ENCODE data around the gene ST8SIA5. TPM values are rescaled to one million over a fixed set of nuclear protein-coding genes. Genes with fewer than 3 reads are reported as not detected.

ST8SIA5 gene
- polyA plus RNA-seq, 1 of the 3 experiments (the other 2 are of a cell fraction) = 0.08 TPM

DNA sequence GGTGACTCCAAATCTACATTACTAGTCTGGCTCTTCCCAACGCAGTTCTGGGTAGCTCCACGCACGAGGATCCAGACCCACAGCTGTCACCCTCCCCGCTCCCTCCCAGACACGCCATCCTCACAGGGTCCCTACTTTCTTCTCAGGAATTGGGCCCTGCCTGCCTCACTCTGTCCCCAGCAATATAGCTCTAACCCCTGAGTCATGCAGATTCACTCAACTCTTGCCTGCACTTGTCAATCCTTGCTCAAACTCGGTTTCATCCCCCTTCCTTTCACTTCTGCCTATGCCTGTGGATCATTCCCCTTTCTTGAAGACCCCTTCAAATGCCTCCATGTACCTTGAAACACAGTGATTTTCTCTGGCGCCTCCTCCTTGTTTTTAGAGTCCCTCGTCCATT lies 5.0 kb downstream of the ST8SIA5 start:
- Histone ChIP-seq H3K9me2 (no peaks in the 10 kb centered on the region), H3K4me1 (ENCODE audit: control insufficient read depth in 1 of 2, insufficient read depth in 2 of 2, low read depth in 1 of 2, low read length in 1 of 2) (peaks cover 0 to under 1% of the 10 kb centered on the region in 2 experiments; a peak in 1 of 4 replicates), H3K4me2 (no peak overlapping the region), H3F3A (replicated peaks; ENCODE audit: insufficient read depth) (no peaks in the 10 kb centered on the region), H3K27ac (ENCODE audit: low read depth in 2 of 2, low read length in 1 of 2) (no peak overlapping the region), H4K20me1 (ENCODE audit: insufficient read depth) (no peaks in the 10 kb centered on the region), H3K4me3 (ENCODE audit: low read depth in 2 of 2, low read length in 1 of 2) (no peak overlapping the region), H3K36me3 (replicated peaks in 1 of 2; ENCODE audit: control insufficient read depth in 1 of 2, insufficient read depth in 2 of 2, low read length in 1 of 2) (no peaks in the 10 kb centered on the region), H3K9me3 (no peaks in the 10 kb centered on the region), H3K27me3 (ENCODE audit: insufficient read depth) (peaks cover 19% of the 10 kb centered on the region), H3K79me2 (ENCODE audit: insufficient read depth) (no peaks in the 10 kb centered on the region), H3K9ac (no peak overlapping the region), H2AFZ (ENCODE audit: low read depth) (no peak overlapping the region)
- WGBS (ENCODE audit: low lambda C conversion rate) = 58% methylated on average over 8 of the region's 8 CpGs
- ChIA-PET CTCF (no interaction called here), POLR2A (no interaction called here)
- TF ChIP-seq YY1 (IDR thresholded peaks at IDR 0.05; ENCODE audit: low read depth) (no peak), GABPA (IDR thresholded peaks at IDR 0.05; ENCODE audit: low read depth) (no peak), GATA2 (CRISPR knock-in tag; IDR thresholded peaks at IDR 0.05) (no peak), SMC3 (IDR thresholded peaks at IDR 0.05; ENCODE audit: low read depth, low read length) (no peak), TAF1 (IDR thresholded peaks at IDR 0.05; ENCODE audit: borderline replicate concordance, low read depth, low read length) (no peak), EZH2phosphoT487 (IDR thresholded peaks at IDR 0.05; ENCODE audit: borderline replicate concordance, low read depth) (no peak), RAD21 (IDR thresholded peaks at IDR 0.05; ENCODE audit: low read length) (no peak), FOSL2 (IDR thresholded peaks at IDR 0.05; ENCODE audit: borderline replicate concordance, low read depth) (no peak), FOXJ3 (CRISPR knock-in tag; IDR thresholded peaks at IDR 0.05) (no peak), TEAD4 (IDR thresholded peaks at IDR 0.05; ENCODE audit: borderline replicate concordance, insufficient read depth) (no peak), POLR2AphosphoS5 (IDR thresholded peaks at IDR 0.05; ENCODE audit: low read depth, low read length) (no peak)
- TF ChIP-seq, protein P1, sequence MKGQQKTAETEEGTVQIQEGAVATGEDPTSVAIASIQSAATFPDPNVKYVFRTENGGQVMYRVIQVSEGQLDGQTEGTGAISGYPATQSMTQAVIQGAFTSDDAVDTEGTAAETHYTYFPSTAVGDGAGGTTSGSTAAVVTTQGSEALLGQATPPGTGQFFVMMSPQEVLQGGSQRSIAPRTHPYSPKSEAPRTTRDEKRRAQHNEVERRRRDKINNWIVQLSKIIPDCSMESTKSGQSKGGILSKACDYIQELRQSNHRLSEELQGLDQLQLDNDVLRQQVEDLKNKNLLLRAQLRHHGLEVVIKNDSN (IDR thresholded peaks at IDR 0.05; ENCODE audit: borderline replicate concordance, low read depth) = no peak
- TF ChIP-seq, protein P2, sequence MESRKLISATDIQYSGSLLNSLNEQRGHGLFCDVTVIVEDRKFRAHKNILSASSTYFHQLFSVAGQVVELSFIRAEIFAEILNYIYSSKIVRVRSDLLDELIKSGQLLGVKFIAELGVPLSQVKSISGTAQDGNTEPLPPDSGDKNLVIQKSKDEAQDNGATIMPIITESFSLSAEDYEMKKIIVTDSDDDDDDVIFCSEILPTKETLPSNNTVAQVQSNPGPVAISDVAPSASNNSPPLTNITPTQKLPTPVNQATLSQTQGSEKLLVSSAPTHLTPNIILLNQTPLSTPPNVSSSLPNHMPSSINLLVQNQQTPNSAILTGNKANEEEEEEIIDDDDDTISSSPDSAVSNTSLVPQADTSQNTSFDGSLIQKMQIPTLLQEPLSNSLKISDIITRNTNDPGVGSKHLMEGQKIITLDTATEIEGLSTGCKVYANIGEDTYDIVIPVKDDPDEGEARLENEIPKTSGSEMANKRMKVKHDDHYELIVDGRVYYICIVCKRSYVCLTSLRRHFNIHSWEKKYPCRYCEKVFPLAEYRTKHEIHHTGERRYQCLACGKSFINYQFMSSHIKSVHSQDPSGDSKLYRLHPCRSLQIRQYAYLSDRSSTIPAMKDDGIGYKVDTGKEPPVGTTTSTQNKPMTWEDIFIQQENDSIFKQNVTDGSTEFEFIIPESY (IDR thresholded peaks at IDR 0.05; ENCODE audit: borderline replicate concordance, low read depth) = no peak
- TF ChIP-seq, protein P3, sequence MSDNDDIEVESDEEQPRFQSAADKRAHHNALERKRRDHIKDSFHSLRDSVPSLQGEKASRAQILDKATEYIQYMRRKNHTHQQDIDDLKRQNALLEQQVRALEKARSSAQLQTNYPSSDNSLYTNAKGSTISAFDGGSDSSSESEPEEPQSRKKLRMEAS (IDR thresholded peaks at IDR 0.05; ENCODE audit: low read depth) = no peak
- no peak for DNase-seq

DNA sequence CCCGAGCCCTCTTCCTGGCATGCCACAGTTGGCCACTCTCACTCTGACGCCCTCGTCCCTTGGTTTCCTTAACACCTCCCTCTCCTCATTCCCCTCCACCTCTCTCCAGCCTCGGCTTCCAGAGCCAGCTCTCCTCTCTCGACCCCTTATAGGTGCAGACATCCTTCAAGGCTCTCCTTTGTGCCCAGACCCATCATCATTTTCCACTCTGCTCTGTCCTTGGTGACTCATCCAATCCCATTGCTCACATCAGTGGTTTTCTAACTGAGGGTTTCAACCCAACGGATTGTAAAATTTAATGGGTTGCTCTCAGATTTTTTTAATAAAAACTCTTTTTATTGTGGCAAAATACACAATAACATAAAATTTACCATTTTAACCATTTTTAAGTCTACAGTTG lies 6.2 kb downstream of the ST8SIA5 start:
- WGBS (ENCODE audit: low lambda C conversion rate) = 47% methylated on average over 6 of the region's 6 CpGs
- no peak for DNase-seq

More for the DNA sequence above, 6.2 kb downstream of the ST8SIA5 start:
- H2AFZ ChIP-seq (ENCODE audit: low read depth) = no peak overlapping the region
- POLR2A ChIA-PET = no interaction called here
- no peaks in the 10 kb centered on the region for H3K79me2 ChIP-seq (ENCODE audit: insufficient read depth)
- TF ChIP-seq RFX5 (IDR thresholded peaks at IDR 0.05; ENCODE audit: low read length) (no peak), YY1 (IDR thresholded peaks at IDR 0.05; ENCODE audit: low read depth) (no peak), MXI1 (IDR thresholded peaks at IDR 0.05; ENCODE audit: low read depth, low read length) (no peak), FOXJ3 (CRISPR knock-in tag; IDR thresholded peaks at IDR 0.05) (no peak), RAD21 (IDR thresholded peaks at IDR 0.05; ENCODE audit: low read length) (no peak), EZH2phosphoT487 (IDR thresholded peaks at IDR 0.05; ENCODE audit: borderline replicate concordance, low read depth) (no peak), SIN3A (IDR thresholded peaks at IDR 0.05; ENCODE audit: borderline replicate concordance, low read depth, low read length) (no peak), FOXM1 (IDR thresholded peaks at IDR 0.05; ENCODE audit: low read depth) (no peak), POLR2AphosphoS5 (IDR thresholded peaks at IDR 0.05; ENCODE audit: low read depth, low read length) (no peak), GATA2 (CRISPR knock-in tag; IDR thresholded peaks at IDR 0.05) (no peak), CHD2 (IDR thresholded peaks at IDR 0.05; ENCODE audit: low read length, partially characterized antibody) (no peak), NRF1 (IDR thresholded peaks at IDR 0.05; ENCODE audit: low read depth, low read length) (no peak), ELF1 (IDR thresholded peaks at IDR 0.05) (no peak), TAF1 (IDR thresholded peaks at IDR 0.05; ENCODE audit: borderline replicate concordance, low read depth, low read length) (no peak)
- TF ChIP-seq, protein P4, sequence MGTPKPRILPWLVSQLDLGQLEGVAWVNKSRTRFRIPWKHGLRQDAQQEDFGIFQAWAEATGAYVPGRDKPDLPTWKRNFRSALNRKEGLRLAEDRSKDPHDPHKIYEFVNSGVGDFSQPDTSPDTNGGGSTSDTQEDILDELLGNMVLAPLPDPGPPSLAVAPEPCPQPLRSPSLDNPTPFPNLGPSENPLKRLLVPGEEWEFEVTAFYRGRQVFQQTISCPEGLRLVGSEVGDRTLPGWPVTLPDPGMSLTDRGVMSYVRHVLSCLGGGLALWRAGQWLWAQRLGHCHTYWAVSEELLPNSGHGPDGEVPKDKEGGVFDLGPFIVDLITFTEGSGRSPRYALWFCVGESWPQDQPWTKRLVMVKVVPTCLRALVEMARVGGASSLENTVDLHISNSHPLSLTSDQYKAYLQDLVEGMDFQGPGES (IDR thresholded peaks at IDR 0.05; ENCODE audit: low read depth, low read length) = no peak
- TF ChIP-seq, protein P5, sequence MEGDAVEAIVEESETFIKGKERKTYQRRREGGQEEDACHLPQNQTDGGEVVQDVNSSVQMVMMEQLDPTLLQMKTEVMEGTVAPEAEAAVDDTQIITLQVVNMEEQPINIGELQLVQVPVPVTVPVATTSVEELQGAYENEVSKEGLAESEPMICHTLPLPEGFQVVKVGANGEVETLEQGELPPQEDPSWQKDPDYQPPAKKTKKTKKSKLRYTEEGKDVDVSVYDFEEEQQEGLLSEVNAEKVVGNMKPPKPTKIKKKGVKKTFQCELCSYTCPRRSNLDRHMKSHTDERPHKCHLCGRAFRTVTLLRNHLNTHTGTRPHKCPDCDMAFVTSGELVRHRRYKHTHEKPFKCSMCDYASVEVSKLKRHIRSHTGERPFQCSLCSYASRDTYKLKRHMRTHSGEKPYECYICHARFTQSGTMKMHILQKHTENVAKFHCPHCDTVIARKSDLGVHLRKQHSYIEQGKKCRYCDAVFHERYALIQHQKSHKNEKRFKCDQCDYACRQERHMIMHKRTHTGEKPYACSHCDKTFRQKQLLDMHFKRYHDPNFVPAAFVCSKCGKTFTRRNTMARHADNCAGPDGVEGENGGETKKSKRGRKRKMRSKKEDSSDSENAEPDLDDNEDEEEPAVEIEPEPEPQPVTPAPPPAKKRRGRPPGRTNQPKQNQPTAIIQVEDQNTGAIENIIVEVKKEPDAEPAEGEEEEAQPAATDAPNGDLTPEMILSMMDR (IDR thresholded peaks at IDR 0.05) = no peak
- H3K9me3 ChIP-seq = no peaks in the 10 kb centered on the region
- H3K4me3 ChIP-seq (ENCODE audit: low read depth in 2 of 2, low read length in 1 of 2) = no peak overlapping the region
- CTCF ChIA-PET = no interaction called here
- no peaks in the 10 kb centered on the region for H3K4me1 ChIP-seq (ENCODE audit: control insufficient read depth in 1 of 2, insufficient read depth in 2 of 2, low read depth in 1 of 2, low read length in 1 of 2)
- H3K36me3 ChIP-seq (replicated peaks in 1 of 2; ENCODE audit: control insufficient read depth in 1 of 2, insufficient read depth in 2 of 2, low read length in 1 of 2) = no peaks in the 10 kb centered on the region
- H3K9ac ChIP-seq = no peak overlapping the region
- H3K9me2 ChIP-seq = no peaks in the 10 kb centered on the region
- H3K27ac ChIP-seq (ENCODE audit: low read depth in 2 of 2, low read length in 1 of 2) = no peak overlapping the region
- H3K4me2 ChIP-seq = no peak overlapping the region
- peaks cover 6% of the 10 kb centered on the region; the same call in 1 of the 2 replicates for H3K27me3 ChIP-seq (ENCODE audit: insufficient read depth)
- H3F3A ChIP-seq (replicated peaks; ENCODE audit: insufficient read depth) = no peaks in the 10 kb centered on the region
- no peaks in the 10 kb centered on the region for H4K20me1 ChIP-seq (ENCODE audit: insufficient read depth)

All from SK-N-SH (cell line).